Stimulated activated CD4-positive, alpha-beta T cell treated with anti-CD3 and anti-CD28 coated beads, Interleukin-4, amount 100 ng/mL, for 24 hours (primary cell): Measurements from ENCODE around the gene TARBP2.
A peak's percentile ranks its signal among the peaks of the same experiment; 100 is the strongest.

Source experiments
- DNase-seq: peaks from one replicate; pipeline ENCODE4 v3.0.0-alpha.2; 2020

Gene TARBP2

GRCh38 chr12:53497461-53497860 is 3.6 kb upstream of the TARBP2 start:
- no peak for DNase-seq

- no peak for DNase-seq
Measured at GRCh38 chr12:53498235-53498630, 2.9 kb upstream of the TARBP2 start.

- peak; percentile 63 for DNase-seq
Measured at GRCh38 chr12:53499266-53500141, 1.6 kb upstream of the TARBP2 start, which contains the start of gene MAP3K12. MAP3K12 (minus strand) TSS chr12:53499458; CDS start chr12:53487391, 12,067 bp downstream.

DNA sequence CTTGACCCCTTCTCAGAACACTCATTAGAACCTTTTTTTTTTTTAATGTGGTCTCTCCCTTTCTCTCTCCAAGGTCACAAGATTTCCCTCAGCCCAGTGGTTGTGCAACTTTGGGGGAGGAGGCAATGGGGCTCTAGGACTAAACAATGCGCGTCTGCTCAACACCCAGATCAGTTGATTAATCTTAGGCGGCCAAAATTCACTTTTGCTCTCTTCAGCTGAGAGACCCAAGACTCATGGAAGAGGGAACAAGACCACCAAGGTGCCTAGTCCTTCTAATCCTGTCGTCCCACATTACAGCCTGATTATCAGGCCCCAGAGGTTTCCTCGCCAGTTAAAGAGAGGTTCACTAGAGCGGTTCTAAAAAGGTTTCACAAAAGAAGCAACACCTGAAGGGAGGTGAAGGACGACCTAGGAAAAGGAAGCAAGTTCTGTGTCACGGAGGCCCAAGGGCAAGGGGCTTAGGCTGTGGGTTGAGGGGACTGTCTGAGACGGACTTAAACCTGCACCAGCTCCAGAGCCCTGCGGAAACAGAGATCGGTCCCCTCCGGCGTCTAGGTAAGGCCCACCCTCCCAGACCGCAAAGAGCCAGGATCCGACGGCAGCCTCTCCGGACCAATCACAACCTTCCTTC is 824 bp upstream of the TARBP2 start:
- DNase-seq = no peak

- no peak for DNase-seq
Measured at GRCh38 chr12:53501615-53502181, 615 bp downstream of the TARBP2 start.

DNA sequence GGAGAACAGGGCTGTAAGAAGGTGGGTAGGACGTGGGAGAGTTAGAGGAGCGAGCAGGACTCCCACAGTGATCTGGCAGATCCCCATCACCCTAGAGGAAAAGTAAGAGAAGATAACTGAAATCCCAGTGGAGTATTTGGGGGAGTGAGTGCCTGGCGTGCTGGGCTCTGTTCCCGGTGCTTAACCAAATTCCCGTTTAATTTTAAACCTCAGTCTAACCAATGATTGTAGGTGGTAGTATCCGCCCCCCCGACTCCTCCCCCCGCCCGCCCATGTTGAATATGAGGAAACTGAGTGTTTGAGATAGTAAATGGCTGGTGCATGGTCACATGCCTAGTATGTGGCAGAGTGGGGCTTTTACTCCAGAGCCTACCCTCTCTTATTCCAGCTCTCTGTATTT is 1.2 kb downstream of the TARBP2 start:
- no peak for DNase-seq

- DNase-seq = no peak
Measured at GRCh38 chr12:53502983-53503728, 2.1 kb downstream of the TARBP2 start.

DNA sequence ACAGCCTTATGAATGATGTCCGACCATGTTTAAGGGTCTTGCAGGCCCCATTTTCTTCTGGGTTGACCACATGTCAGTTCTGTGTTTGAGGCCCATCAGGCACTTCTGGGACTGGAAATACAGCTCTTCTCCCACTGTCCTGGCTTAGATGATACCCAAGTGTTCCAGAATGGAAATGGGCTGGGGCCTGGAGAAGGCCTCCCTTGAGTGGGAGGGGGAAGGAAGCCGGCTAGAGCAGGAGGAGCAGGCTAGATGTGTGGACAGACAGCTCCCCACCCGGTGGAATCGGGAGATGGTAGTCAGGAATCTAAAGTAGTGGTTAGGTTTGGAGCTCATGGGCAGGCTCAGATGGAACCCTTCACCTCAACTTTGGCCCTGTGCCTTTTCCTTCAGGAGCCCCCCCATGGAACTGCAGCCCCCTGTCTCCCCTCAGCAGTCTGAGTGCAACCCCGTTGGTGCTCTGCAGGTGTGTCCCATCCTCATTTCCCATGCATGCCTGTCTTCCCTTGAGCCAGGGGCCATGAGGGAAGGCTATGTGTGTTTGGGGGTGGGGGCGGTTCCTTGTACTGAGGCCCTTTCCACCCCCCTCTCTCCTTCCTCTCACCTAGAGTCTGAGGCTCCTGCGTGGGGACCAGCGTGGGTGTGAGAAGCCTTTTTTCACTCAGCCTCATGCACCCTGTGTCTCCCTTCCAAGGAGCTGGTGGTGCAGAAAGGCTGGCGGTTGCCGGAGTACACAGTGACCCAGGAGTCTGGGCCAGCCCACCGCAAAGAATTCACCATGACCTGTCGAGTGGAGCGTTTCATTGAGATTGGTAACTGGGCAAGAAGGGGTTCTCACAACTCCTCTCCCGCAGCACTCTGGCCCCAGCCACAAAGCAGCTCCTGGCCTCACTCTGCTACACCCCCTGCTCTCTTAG is 3.2 kb downstream of the TARBP2 start:
- no peak for DNase-seq

GRCh38 chr12:53505086-53505485 is 4.0 kb downstream of the TARBP2 start:
- no peak for DNase-seq

GRCh38 chr12:53505555-53506449 is 4.7 kb downstream of the TARBP2 start:
- DNase-seq = no peak

DNA sequence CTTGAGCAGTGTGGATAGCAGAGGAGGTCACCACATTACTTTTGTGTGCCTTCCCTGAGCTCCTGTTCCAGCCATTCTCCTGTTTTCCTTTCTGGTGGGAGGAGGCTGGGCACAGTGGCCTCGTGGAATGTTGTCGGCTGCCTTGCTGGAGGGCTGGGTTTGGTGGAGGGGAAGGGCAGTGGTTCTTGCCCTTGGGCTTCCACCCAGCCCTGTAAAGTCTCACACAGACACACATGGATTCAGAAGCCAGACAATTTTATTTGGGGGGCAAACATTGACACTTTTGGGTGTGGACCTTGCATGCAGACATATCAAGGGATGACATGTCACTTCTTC is 5.3 kb downstream of the TARBP2 start:
- DNase-seq = no peak

- DNase-seq = no peak
Measured at GRCh38 chr12:53506881-53507602, 6.0 kb downstream of the TARBP2 start, which contains the start of gene NPFF. NPFF (minus strand) TSS chr12:53507484; CDS start chr12:53507474, 10 bp downstream.

- DNase-seq = no peak
Measured at GRCh38 chr12:53507603-53507885, 6.5 kb downstream of the TARBP2 start.

DNA sequence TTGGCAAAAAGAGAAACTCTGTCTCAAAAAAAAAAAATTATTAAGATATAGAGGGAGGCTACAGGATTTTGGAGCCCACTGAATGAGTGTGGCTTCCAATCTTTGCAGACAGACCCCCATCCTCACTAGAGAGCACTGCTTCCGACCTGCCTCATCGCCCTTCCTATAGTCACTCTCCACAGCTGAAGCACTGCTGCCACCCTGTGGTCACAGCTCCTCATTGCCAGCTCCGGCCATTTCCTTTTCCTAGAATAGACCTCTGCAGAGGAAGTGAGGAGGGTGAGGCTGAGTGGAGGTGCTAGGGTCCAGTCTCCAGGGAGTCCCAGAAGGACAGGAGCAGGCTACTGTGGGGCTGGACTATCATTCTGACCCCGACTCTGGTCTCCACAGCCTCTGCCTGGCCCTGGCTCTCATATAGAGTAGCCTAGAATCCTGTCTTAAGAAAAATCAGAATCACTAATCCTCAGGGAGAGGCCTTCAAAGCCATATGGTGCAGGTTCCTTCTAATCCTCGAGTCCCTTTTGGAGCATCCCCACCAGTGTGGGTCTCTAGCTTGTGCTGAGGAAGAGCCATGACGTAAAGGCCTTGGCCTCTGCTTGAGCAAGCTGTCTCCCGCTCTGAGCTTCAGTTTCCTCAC is 7.6 kb downstream of the TARBP2 start:
- peak; percentile 88 for DNase-seq

DNA sequence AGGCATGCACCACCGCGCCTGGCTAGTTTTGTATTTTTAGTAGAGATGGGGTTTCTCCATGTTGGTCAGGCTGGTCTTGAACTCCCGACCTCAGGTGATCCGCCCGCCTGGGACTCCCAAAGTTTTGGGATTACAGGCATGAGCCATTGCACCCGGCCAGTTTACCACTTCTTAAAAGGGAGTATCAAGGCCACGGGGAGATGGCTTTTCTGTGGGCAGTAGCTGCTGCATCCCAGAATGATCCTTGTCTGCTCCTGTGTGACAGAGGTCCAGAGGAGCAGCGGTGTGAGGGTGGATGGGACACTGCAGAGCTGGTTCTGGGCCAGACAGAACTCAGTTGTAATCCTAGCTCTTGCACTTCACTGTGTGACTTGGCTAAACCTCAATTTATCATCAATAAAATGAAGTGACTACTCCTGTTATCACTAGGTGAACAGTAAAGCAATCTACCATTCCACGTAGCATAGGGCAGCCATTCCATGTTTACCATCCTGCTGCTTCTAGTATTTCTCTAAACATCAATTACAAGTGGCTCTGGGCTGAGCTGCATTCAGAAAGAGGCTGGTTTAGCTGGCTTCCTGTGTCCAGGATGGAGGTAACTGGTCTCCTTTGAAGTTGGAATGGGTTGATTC is 9.2 kb downstream of the TARBP2 start:
- no peak for DNase-seq

DNA sequence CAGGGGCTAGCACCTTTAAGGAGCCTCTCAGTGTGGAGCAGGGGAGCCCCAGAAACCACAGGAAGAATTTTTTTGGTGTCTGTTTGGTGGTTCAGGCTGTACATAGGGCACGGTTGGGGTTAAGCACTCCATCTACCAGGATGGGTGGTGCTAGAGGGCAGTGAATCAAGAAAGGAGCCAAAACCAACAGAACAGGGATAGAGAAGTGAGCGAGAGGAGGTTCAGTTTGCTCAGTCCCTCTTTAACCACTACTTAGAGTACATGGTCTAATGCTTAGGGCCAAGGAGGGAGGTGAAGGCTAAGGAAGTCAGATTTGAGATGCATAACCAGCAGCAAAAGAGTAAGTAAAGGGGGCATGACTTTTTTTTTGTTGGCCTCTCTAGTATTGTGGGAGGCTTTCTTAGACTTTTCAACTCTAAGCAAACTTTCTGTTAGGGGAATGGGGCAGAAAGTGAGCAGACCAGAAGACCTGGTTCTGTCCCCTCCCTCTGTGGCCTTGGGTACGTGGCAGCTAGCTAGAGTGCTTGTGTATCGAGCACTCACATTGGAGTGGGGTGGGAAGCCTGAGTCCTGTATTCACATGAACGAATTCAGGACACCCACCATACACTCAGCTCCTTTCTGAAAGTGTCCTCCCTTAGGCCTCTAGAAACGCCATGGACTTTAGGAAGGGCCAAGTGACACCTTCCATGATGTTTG is 12.8 kb downstream of the TARBP2 start:
- no peak for DNase-seq

GRCh38 chr12:53514628-53515290 is 13.7 kb downstream of the TARBP2 start:
- no peak for DNase-seq

GRCh38 chr12:53515291-53515680 is 14.2 kb downstream of the TARBP2 start:
- no peak for DNase-seq
